Panc1 (cell line): ENCODE measurements around the gene PRKAG3. TPM values are rescaled to one million over a fixed set of nuclear protein-coding genes. Genes with fewer than 3 reads are reported as not detected.

ENCODE experiments used
- ATAC-seq: fragments of 200-7000 bp; cut with Tn5 transposase; 2 replicates; pipeline ENCODE4 v1.9.1; 2020; ENCODE audit warnings: mild to moderate bottlenecking, moderate library complexity
- BruUV-seq: library from RNA; stranded (reverse); fragments of 400-500 nt; replicated peaks from 2 replicates; lab custom pipeline; 2021; lab: Mats Ljungman, UMichigan
- CTCF ChIA-PET: fragments of 300-600 bp; sonication (Branson Sonifier 250); formaldehyde crosslinking; loops from one replicate; lab custom pipeline; 2022; ENCODE audit warnings: antibody characterized with exemption; lab: Charles Lee
- POLR2A ChIA-PET: fragments of 300-600 bp; sonication (Branson Sonifier 250); formaldehyde crosslinking; loops from one replicate; lab custom pipeline; 2022; ENCODE audit warnings: antibody characterized with exemption; lab: Charles Lee
- DNase-seq: peaks from one replicate; pipeline ENCODE4 v3.0.0-alpha.2; 2010; ENCODE audit warnings: low read depth, low spot score
- H3K27ac ChIP-seq: 2 replicates; pipeline ENCODE4 v1.5.1; 2011; ENCODE audit warnings: mild to moderate bottlenecking, low read length, inconsistent platforms
- H3K27me3 ChIP-seq: fragments of 200-500 bp; sonication (Bioruptor generic); 2 replicates; pipeline ENCODE4 v1.6.0; 2014; ENCODE audit warnings: low read length, inconsistent platforms; ENCODE audit not compliant: control insufficient read depth, insufficient read depth
- H3K36me3 ChIP-seq: fragments of 200-500 bp; sonication (Bioruptor generic); 2 replicates; pipeline ENCODE4 v1.5.1; 2014; ENCODE audit warnings: inconsistent platforms, mild to moderate bottlenecking, low read length, moderate library complexity; ENCODE audit not compliant: control insufficient read depth, insufficient read depth
- H3K4me1 ChIP-seq: 2 replicates; pipeline ENCODE4 v1.5.1; 2011; ENCODE audit warnings: inconsistent platforms, mild to moderate bottlenecking, low read length, moderate library complexity; ENCODE audit not compliant: control insufficient read depth, insufficient read depth
- H3K4me3 ChIP-seq, 2 experiments: 2 replicates each; pipeline ENCODE4 v1.5.1; 2011 to 2012; ENCODE audit warnings: low read depth in 2 of 2, low read length in 2 of 2, mild to moderate bottlenecking in 2 of 2, inconsistent platforms in 1 of 2, moderate library complexity in 1 of 2
- H3K9me3 ChIP-seq: fragments of 200-500 bp; sonication (Bioruptor generic); 2 replicates; pipeline ENCODE4 v1.5.1; 2014; ENCODE audit warnings: low read depth, mild to moderate bottlenecking, inconsistent platforms, low read length, moderate library complexity; ENCODE audit not compliant: control insufficient read depth, insufficient read depth
- CTCF ChIP-seq: fragments of 450-650 bp; IDR thresholded peaks from 2 replicates; pipeline ENCODE4 v1.5.1; 2017; ENCODE audit warnings: mild to moderate bottlenecking
- POLR2AphosphoS5 ChIP-seq: IDR thresholded peaks from 2 replicates; pipeline ENCODE4 v1.6.1; 2012; ENCODE audit warnings: mild to moderate bottlenecking, low read depth, low read length, moderate library complexity
- REST ChIP-seq, 2 experiments: IDR thresholded peaks; 2 replicates each; pipeline ENCODE4 v1.6.1; 2011 to 2012; ENCODE audit warnings: low read depth in 2 of 2, control low read depth in 1 of 2, low read length in 1 of 2, mild to moderate bottlenecking in 1 of 2, moderate library complexity in 1 of 2; ENCODE audit not compliant: insufficient read depth in 1 of 2
- SIN3A ChIP-seq: IDR thresholded peaks from 2 replicates; pipeline ENCODE4 v1.6.1; 2012; ENCODE audit warnings: low read depth, mild to moderate bottlenecking, low read length, moderate library complexity, borderline replicate concordance; ENCODE audit not compliant: insufficient read depth
- TCF7L2 ChIP-seq: IDR thresholded peaks from 2 replicates; pipeline ENCODE4 v1.6.1; 2011; ENCODE audit warnings: mild to moderate bottlenecking, low read depth, low read length, inconsistent platforms
- in situ Hi-C: cut with HindIII; loops from 2 replicates; pipeline ENCODE4 v1.10.0; 2016; ENCODE audit warnings: low sequenced_read_pairs, low pct_unique_long_range_greater_than_20kb
- intact Hi-C: fragments of 100-400 bp; cut with micrococcal nuclease; formaldehyde crosslinking; loops from one replicate; pipeline ENCODE4 v1.10.0; 2022; ENCODE audit not compliant: unreplicated experiment
- total RNA-seq: library from RNA; stranded (reverse); gene quantifications from one replicate; pipeline ENCODE4 v1.2.1, GENCODE V29; 2021; ENCODE audit not compliant: unreplicated experiment

The PRKAG3 gene
- total RNA-seq, 1 experiment from 2014 or later: not detected

DNA sequence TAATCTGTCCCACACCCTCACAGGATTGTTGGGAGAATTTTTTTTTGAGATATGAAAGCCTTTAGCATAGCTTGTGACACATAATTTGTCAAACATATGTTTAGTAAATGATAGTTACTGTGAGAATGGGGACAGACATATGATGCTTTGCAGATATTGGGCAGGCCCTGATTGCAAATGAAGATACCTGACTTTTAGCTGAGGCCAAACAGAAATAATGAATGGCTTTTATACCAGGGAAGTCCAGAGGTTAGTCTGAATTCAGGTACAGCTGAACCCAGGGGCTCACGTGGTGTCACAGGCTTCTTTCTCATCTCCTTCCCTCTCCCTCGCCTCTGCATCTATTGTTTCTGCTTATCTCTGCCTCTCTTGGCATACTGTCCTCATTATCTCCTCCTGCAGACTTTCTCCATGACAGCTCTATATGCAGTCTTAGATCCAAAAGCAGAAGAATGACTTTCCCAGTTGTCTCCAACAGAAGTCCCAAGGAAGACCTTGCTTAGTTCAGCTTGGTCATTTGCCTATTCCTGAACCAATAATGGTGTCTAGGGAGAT is 44.2 kb upstream of the PRKAG3 start:
- no TSS peak for BruUV-seq
- ChIA-PET CTCF (interaction anchor here (0.7 to 6.0 kb wide), 9 partner anchors 9 to 228 kb away, joined by 3 to 102 read pairs (median 5); partner anchors contain the start of gene CDK5R2), POLR2A (interaction anchor here (1.3 kb wide), 1 partner anchor 22 kb away, joined by 5 read pairs; no protein-coding TSS in a partner anchor)
- no peak for ATAC-seq
- TF ChIP-seq SIN3A: no peak
- TF ChIP-seq POLR2AphosphoS5: no peak
- TF ChIP-seq REST (IDR thresholded peaks at IDR 0.05; ENCODE audit: insufficient read depth in 1 of 2, low read depth in 2 of 2, low read length in 1 of 2): no peak
- no peak for TF ChIP-seq CTCF
- no peak for TF ChIP-seq TCF7L2
- DNase-seq: no peak
- no peaks in the 10 kb centered on the region for H3K27me3 ChIP-seq
- in situ Hi-C loops (no loop called here), intact Hi-C loops (loop anchor here (1.0 kb wide), 1 partner anchor 23 kb away; no protein-coding TSS in a partner anchor)
- no peak overlapping the region for H3K4me3 ChIP-seq
- peaks cover 15% of the 10 kb centered on the region for H3K4me1 ChIP-seq
- no peaks in the 10 kb centered on the region for H3K9me3 ChIP-seq
- H3K36me3 ChIP-seq: no peaks in the 10 kb centered on the region
- H3K27ac ChIP-seq: no peak overlapping the region

DNA sequence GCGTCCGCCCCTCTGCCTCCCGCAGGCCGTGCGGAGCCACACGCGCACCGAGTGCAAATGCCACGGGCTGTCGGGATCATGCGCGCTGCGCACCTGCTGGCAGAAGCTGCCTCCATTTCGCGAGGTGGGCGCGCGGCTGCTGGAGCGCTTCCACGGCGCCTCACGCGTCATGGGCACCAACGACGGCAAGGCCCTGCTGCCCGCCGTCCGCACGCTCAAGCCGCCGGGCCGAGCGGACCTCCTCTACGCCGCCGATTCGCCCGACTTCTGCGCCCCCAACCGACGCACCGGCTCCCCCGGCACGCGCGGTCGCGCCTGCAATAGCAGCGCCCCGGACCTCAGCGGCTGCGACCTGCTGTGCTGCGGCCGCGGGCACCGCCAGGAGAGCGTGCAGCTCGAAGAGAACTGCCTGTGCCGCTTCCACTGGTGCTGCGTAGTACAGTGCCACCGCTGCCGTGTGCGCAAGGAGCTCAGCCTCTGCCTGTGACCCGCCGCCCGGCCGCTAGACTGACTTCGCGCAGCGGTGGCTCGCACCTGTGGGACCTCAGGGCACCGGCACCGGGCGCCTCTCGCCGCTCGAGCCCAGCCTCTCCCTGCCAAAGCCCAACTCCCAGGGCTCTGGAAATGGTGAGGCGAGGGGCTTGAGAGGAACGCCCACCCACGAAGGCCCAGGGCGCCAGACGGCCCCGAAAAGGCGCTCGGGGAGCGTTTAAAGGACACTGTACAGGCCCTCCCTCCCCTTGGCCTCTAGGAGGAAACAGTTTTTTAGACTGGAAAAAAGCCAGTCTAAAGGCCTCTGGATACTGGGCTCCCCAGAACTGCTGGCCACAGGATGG is 42.0 kb upstream of the PRKAG3 start:
- Histone ChIP-seq H3K9me3 (no peaks in the 10 kb centered on the region), H3K4me1 (peaks cover 5% of the 10 kb centered on the region), H3K4me3 (no peak overlapping the region), H3K36me3 (no peaks in the 10 kb centered on the region), H3K27me3 (no peaks in the 10 kb centered on the region), H3K27ac (no peak overlapping the region)
- TF ChIP-seq CTCF (no peak), SIN3A (no peak), REST (IDR thresholded peaks at IDR 0.05; ENCODE audit: insufficient read depth in 1 of 2, low read depth in 2 of 2, low read length in 1 of 2) (no peak)
- CTCF ChIA-PET: interaction anchor here (0.7 to 6.0 kb wide), 3 partner anchors 24 to 92 kb away, joined by 3 to 102 read pairs (median 5); no protein-coding TSS in a partner anchor
- POLR2A ChIA-PET: no interaction called here
- ATAC-seq: no peak
- intact Hi-C loops: no loop called here
- no peak for DNase-seq
- no TSS peak for BruUV-seq
- in situ Hi-C loops: no loop called here
